GM06990 (cell line): ENCODE data around the gene MACROH2A1.

Experiments
- DNase-seq: peaks from one replicate; pipeline ENCODE4 v3.0.0-alpha.2; 2011; ENCODE audit not compliant: insufficient read length; ENCODE audit errors: extremely low read depth
- H3K27me3 ChIP-seq: replicated peaks from 2 replicates; pipeline ENCODE4 v1.6.0; 2011; ENCODE audit warnings: low read length; ENCODE audit not compliant: control insufficient read depth, insufficient read depth
- H3K36me3 ChIP-seq: 2 replicates; pipeline ENCODE4 v1.5.1; 2011; ENCODE audit warnings: low read length; ENCODE audit not compliant: control insufficient read depth, insufficient read depth
- H3K4me3 ChIP-seq: replicated peaks from 2 replicates; pipeline ENCODE4 v1.5.1; 2011; ENCODE audit warnings: low read depth, mild to moderate bottlenecking, control low read depth, low read length
- CTCF ChIP-seq: IDR thresholded peaks from 2 replicates; pipeline ENCODE4 v1.5.1; 2011; ENCODE audit warnings: low read length, control low read depth, mild to moderate bottlenecking, inconsistent platforms; ENCODE audit not compliant: insufficient read depth, poor library complexity, severe bottlenecking

Gene MACROH2A1

GRCh38 chr5:135441919-135442318 lies 42.9 kb upstream of the MACROH2A1 start:
- H3K27me3 ChIP-seq: peaks cover 1% of the 10 kb centered on the region
- DNase-seq: no peak
- TF ChIP-seq CTCF: no peak

GRCh38 chr5:135441350-135441831 lies 42.4 kb upstream of the MACROH2A1 start:
- TF ChIP-seq CTCF: no peak
- Histone ChIP-seq H3K27me3 (peaks cover 3% of the 10 kb centered on the region), H3K4me3 (no peak overlapping the region), H3K36me3 (no peaks in the 10 kb centered on the region)
- no peak for DNase-seq

More at GRCh38 chr5:135441919-135442318, 42.9 kb upstream of the MACROH2A1 start:
- H3K4me3 ChIP-seq: no peak overlapping the region
- H3K36me3 ChIP-seq: no peaks in the 10 kb centered on the region

- Histone ChIP-seq H3K27me3 (peaks cover 3% of the 10 kb centered on the region), H3K4me3 (no peak overlapping the region), H3K36me3 (no peaks in the 10 kb centered on the region)
- DNase-seq: no peak
- no peak for TF ChIP-seq CTCF
Measured at GRCh38 chr5:135440916-135441315, 41.9 kb upstream of the MACROH2A1 start.

- no peak overlapping the region for H3K4me3 ChIP-seq
- no peaks in the 10 kb centered on the region for H3K36me3 ChIP-seq
- TF ChIP-seq CTCF: no peak
- no peak for DNase-seq
- peaks cover 3% of the 10 kb centered on the region for H3K27me3 ChIP-seq
Measured at GRCh38 chr5:135439231-135440205, 40.5 kb upstream of the MACROH2A1 start.

GRCh38 chr5:135438636-135439221 lies 39.7 kb upstream of the MACROH2A1 start:
- H3K4me3 ChIP-seq: no peak overlapping the region
- TF ChIP-seq CTCF: no peak
- DNase-seq: no peak

More at GRCh38 chr5:135438636-135439221, 39.7 kb upstream of the MACROH2A1 start:
- Histone ChIP-seq H3K27me3 (peaks cover 3% of the 10 kb centered on the region), H3K36me3 (no peaks in the 10 kb centered on the region)
